ENCODE results near the gene TET1. TPM values are rescaled to one million over a fixed set of nuclear protein-coding genes. Genes with fewer than 3 reads are reported as not detected.

TET1 gene
- total and polyA plus RNA-seq, 9 of the 15 experiments (the other 6 are each of a cell fraction or from before 2014, with no cell fraction given) = 2.6 to 21.3 (median 11.6) TPM

- no peak for TF ChIP-seq PATZ1 (CRISPR knock-in tag; IDR thresholded peaks at IDR 0.05; ENCODE audit: borderline replicate concordance)
- TF ChIP-seq ZNF146 (CRISPR knock-in tag; IDR thresholded peaks at IDR 0.05; ENCODE audit: unreplicated experiment) = no peak
- TF ChIP-seq POLR2B (IDR thresholded peaks at IDR 0.05; ENCODE audit: low read depth, partially characterized antibody) = peak; percentile 90
- TF ChIP-seq PHB2 (IDR thresholded peaks at IDR 0.05; ENCODE audit: low read depth) = no peak
- TF ChIP-seq MLLT1 (IDR thresholded peaks at IDR 0.05) = peak in 1 of 2 experiments; percentile 49; a peak in 2 of 4 replicates
- TF ChIP-seq NR2C2 (CRISPR knock-in tag; IDR thresholded peaks at IDR 0.05) = no peak
- TF ChIP-seq NR2C2 (tag; IDR thresholded peaks at IDR 0.05) = peak; percentile 68
- peak; percentile 96; the same call in 1 of the 2 replicates for TF ChIP-seq AFF4 (CRISPR knock-in tag; IDR thresholded peaks at IDR 0.05)
- TF ChIP-seq CBX3 (IDR thresholded peaks at IDR 0.05; ENCODE audit: borderline replicate concordance in 1 of 2, low read length in 2 of 2) = peak in 1 of 2 experiments; percentile 57; a peak in 1 of 3 replicates
- TF ChIP-seq YY1 (IDR thresholded peaks at IDR 0.05; ENCODE audit: borderline replicate concordance in 1 of 3, control insufficient read depth in 1 of 3, extremely low read depth in 1 of 3, insufficient read depth in 3 of 3, insufficient read length in 1 of 3, insufficient replicate concordance in 2 of 3, low read depth in 1 of 3, low read length in 2 of 3) = peak in 2 of 3 experiments; percentile 8 to 70
- peak; percentile 89 for TF ChIP-seq GTF2F1 (IDR thresholded peaks at IDR 0.05; ENCODE audit: low read depth, low read length)
- TF ChIP-seq LCOR (CRISPR knock-in tag; IDR thresholded peaks at IDR 0.05) = peak; percentile 76; the same call in 1 of the 2 replicates
- TF ChIP-seq ARHGAP35 (IDR thresholded peaks at IDR 0.05; ENCODE audit: partially characterized antibody) = no peak
- no peak for TF ChIP-seq KAT8 (IDR thresholded peaks at IDR 0.05; ENCODE audit: low read depth)
- peak; percentile 58; the same call in 1 of the 2 replicates for TF ChIP-seq ETS1 (conservative IDR thresholded peaks at IDR 0.05; ENCODE audit: control insufficient read depth, low read depth, low read length)
- no peak; the same call in 1 of the 2 replicates for TF ChIP-seq SOX6 (IDR thresholded peaks at IDR 0.05)
- 0 out of 2 replicates have a peak, but pooled peaks have one; percentile 64 for TF ChIP-seq RBM14 (IDR thresholded peaks at IDR 0.05; ENCODE audit: borderline replicate concordance, insufficient read depth, low read depth, low read length)
- no peak for TF ChIP-seq TRIM28 (IDR thresholded peaks at IDR 0.05)
- no peak for TF ChIP-seq KHSRP (IDR thresholded peaks at IDR 0.05)
These were observed at the start of gene TET1 (continued) for GRCh38 chr10:68560186-68560942.

All from K562 (cell line).